Transverse colon (tissue), 4 donors: ENCODE results near the gene NCOA3.

Experiments
- CTCF ChIP-seq, 5 experiments: fragments of 200-600 bp in 3 of 5; fragments of 450-650 bp in 2 of 5; sonication (generic) in 3 of 5; IDR thresholded peaks; 1 replicate in 2 of 5; 2 replicates in 3 of 5; pipeline ENCODE4 v1.5.1; 2016 to 2017; ENCODE audit warnings: antibody characterized with exemption in 5 of 5, inconsistent platforms in 3 of 5, mild to moderate bottlenecking in 2 of 5, moderate library complexity in 1 of 5
- EP300 ChIP-seq: sonication (generic); formaldehyde crosslinking; IDR thresholded peaks from one replicate; pipeline ENCODE4 v1.6.1; 2017; ENCODE audit warnings: antibody characterized with exemption, low read depth
- POLR2A ChIP-seq: fragments of 450-650 bp; IDR thresholded peaks from one replicate; pipeline ENCODE4 v1.6.1; 2016; ENCODE audit warnings: antibody characterized with exemption, mild to moderate bottlenecking, moderate library complexity
- POLR2AphosphoS5 ChIP-seq, 3 donors: sonication (generic); formaldehyde crosslinking; IDR thresholded peaks; one replicate each; pipeline ENCODE4 v1.6.1; 2016; ENCODE audit warnings: antibody characterized with exemption in 3 of 3

- TF ChIP-seq POLR2AphosphoS5 (IDR thresholded peaks at IDR 0.05) (no peak), CTCF (IDR thresholded peaks at IDR 0.05) (no peak), POLR2A (no peak), EP300 (no peak)
Measured at GRCh38 chr20:47544240-47544639, 42.6 kb downstream of the NCOA3 start.
